ENCODE data around the gene ARMC9. TPM values are rescaled to one million over a fixed set of nuclear protein-coding genes. Genes with fewer than 3 reads are reported as not detected.

ARMC9 gene
- total RNA-seq, 1 experiment from 2014 or later, result 23.4 TPM

DNA sequence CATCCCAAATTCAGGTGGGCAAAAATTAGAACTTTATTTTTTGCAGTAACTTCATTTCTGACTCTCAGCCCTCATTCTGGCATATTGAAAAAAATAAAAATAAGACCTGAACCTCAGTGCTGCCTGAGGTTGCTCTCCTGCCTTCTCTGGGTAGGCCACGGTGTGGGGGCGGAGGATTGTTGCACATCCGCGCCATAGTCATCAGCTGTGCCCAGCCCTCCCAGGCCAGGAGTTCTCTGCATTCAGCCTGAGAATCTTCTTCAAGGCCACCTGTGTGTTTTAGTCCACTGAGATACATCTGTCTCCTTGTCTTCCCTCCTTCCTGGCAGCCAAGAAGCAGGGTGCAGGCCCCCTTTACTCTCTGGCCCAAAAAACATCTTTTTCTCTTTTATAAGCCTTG, 94.7 kb downstream of the ARMC9 start:
- Histone ChIP-seq H3K36me3 (ENCODE audit: low read depth, low read length) (no peaks in the 10 kb centered on the region; the same call in none of the 2 replicates), H3K9ac (ENCODE audit: low read length) (no peak overlapping the region), H2AFZ (ENCODE audit: low read length) (no peak overlapping the region), H3K27me3 (ENCODE audit: low read length) (no peaks in the 10 kb centered on the region), H3K4me1 (ENCODE audit: insufficient read depth, low read length) (peaks cover 9% of the 10 kb centered on the region), H4K20me1 (ENCODE audit: low read length) (no peaks in the 10 kb centered on the region), H3K4me3 (ENCODE audit: low read length) (no peak overlapping the region), H3F3A (ENCODE audit: low read length, unreplicated experiment) (no peaks in the 10 kb centered on the region), H3K9me3 (ENCODE audit: low read length) (no peaks in the 10 kb centered on the region), H3K27ac (ENCODE audit: low read length) (no peak overlapping the region), H3K9me2 (replicated peaks; ENCODE audit: low read length) (no peaks in the 10 kb centered on the region), H3K4me2 (ENCODE audit: low read length) (no peak overlapping the region), H3K79me2 (ENCODE audit: low read length) (no peaks in the 10 kb centered on the region)
- TF ChIP-seq EZH2 (IDR thresholded peaks at IDR 0.05; ENCODE audit: low read length, unreplicated experiment) (no peak), EZH2phosphoT487 (IDR thresholded peaks at IDR 0.05; ENCODE audit: borderline replicate concordance, low read length) (no peak)
- TF ChIP-seq, protein P1, sequence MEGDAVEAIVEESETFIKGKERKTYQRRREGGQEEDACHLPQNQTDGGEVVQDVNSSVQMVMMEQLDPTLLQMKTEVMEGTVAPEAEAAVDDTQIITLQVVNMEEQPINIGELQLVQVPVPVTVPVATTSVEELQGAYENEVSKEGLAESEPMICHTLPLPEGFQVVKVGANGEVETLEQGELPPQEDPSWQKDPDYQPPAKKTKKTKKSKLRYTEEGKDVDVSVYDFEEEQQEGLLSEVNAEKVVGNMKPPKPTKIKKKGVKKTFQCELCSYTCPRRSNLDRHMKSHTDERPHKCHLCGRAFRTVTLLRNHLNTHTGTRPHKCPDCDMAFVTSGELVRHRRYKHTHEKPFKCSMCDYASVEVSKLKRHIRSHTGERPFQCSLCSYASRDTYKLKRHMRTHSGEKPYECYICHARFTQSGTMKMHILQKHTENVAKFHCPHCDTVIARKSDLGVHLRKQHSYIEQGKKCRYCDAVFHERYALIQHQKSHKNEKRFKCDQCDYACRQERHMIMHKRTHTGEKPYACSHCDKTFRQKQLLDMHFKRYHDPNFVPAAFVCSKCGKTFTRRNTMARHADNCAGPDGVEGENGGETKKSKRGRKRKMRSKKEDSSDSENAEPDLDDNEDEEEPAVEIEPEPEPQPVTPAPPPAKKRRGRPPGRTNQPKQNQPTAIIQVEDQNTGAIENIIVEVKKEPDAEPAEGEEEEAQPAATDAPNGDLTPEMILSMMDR (conservative IDR thresholded peaks at IDR 0.05; ENCODE audit: low read depth, low read length), result no peak
- CTCF ChIA-PET, result no interaction called here
- DNase-seq (no peak), ATAC-seq (no peak)
- POLR2A ChIA-PET (ENCODE audit: unreplicated experiment), result no interaction called here
- BruUV-seq (replicated peaks), result no TSS peak
- intact Hi-C loops (cut with micrococcal nuclease), result no loop called here

DNA sequence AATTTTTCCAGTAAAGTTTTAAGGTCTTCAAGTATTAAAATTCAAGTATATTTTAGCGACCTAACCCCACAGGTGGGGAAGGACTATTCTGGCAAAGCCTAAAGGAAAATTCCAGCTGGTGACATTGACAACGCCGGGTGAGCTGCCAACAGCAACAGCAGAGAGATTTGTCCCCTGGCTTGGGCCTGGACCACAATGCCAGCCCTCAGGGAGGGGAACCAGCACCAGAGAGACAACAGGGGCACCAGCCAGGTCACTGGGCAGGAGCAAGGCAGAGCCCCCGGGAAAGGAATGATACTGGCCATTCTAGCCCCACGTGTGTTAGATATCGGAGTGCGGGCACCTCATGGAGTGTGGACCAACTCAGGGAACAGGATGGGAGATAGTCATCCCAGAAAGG, 95.7 kb downstream of the ARMC9 start:
- POLR2A ChIA-PET (ENCODE audit: unreplicated experiment), result interaction anchor here (0.6 kb wide), 1 partner anchor 127 kb away, joined by 3 read pairs; no protein-coding TSS in a partner anchor
- H4K20me1 ChIP-seq (ENCODE audit: low read length), result no peaks in the 10 kb centered on the region
- CTCF ChIA-PET, result no interaction called here
- H2AFZ ChIP-seq (ENCODE audit: low read length), result no peak overlapping the region
- H3K27me3 ChIP-seq (ENCODE audit: low read length), result no peaks in the 10 kb centered on the region
- H3K4me2 ChIP-seq (ENCODE audit: low read length), result no peak overlapping the region
- H3K36me3 ChIP-seq (ENCODE audit: low read depth, low read length), result no peaks in the 10 kb centered on the region; the same call in none of the 2 replicates
- no peaks in the 10 kb centered on the region for H3F3A ChIP-seq (ENCODE audit: low read length, unreplicated experiment)
- TF ChIP-seq EZH2 (IDR thresholded peaks at IDR 0.05; ENCODE audit: low read length, unreplicated experiment), result no peak
- no peak for TF ChIP-seq EZH2phosphoT487 (IDR thresholded peaks at IDR 0.05; ENCODE audit: borderline replicate concordance, low read length)
- TF ChIP-seq, protein P1 (conservative IDR thresholded peaks at IDR 0.05; ENCODE audit: low read depth, low read length), result no peak
- H3K79me2 ChIP-seq (ENCODE audit: low read length), result no peaks in the 10 kb centered on the region
- DNase-seq (no peak), ATAC-seq (no peak)
- intact Hi-C loops (cut with micrococcal nuclease), result no loop called here
- no peak overlapping the region for H3K27ac ChIP-seq (ENCODE audit: low read length)
- peaks cover 10% of the 10 kb centered on the region for H3K4me1 ChIP-seq (ENCODE audit: insufficient read depth, low read length)
- H3K9me3 ChIP-seq (ENCODE audit: low read length), result no peaks in the 10 kb centered on the region
- H3K4me3 ChIP-seq (ENCODE audit: low read length), result no peak overlapping the region
- no TSS peak for BruUV-seq (replicated peaks)
- no peak overlapping the region for H3K9ac ChIP-seq (ENCODE audit: low read length)
- no peaks in the 10 kb centered on the region for H3K9me2 ChIP-seq (replicated peaks; ENCODE audit: low read length)

DNA sequence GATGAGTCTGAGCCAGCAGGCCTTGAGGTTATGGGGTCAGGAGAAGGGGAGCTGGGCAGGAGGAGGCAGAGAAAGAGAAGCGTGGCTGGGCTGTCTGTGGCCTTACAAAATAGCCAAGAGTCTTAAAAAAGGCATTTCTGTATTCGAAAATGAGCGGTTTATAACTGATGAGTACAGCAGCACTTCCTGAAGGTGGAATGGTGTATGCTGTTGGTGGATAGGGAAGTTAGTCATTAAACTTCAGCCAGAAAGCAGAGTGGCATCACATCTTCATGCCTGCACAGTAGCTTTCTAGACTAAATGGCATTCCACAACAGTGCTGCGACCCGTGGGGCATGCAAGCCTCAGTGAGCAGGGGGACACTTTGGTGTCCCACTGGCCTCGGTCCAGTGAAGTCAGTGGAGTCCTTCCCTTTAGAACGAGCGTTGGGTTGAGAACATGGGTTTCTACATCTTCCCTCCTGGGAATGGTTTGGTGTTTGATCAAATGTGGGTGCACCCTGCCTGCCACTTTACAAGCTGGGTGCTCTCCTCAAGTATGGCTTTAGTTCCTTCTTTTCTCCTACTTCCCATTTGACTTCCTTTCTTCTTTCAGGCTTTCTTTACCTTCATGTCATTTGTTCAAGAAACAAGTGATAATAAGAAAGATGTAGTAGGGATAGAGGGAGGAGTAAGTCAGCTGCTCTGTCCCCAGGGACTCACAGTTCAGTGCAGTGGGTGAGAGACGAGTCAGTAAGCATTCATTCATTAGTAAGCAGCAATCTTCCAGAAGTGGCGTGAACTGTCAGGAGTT, 96.3 kb downstream of the ARMC9 start:
- no peak for TF ChIP-seq EZH2phosphoT487 (IDR thresholded peaks at IDR 0.05; ENCODE audit: borderline replicate concordance, low read length)
- no peak for TF ChIP-seq EZH2 (IDR thresholded peaks at IDR 0.05; ENCODE audit: low read length, unreplicated experiment)
- TF ChIP-seq, protein P1 (conservative IDR thresholded peaks at IDR 0.05; ENCODE audit: low read depth, low read length), result no peak
- intact Hi-C loops (cut with micrococcal nuclease), result loop anchor here (5.0 kb wide), 1 partner anchor 192 kb away; no protein-coding TSS in a partner anchor
- no peak overlapping the region for H2AFZ ChIP-seq (ENCODE audit: low read length)
- peaks cover 16% of the 10 kb centered on the region for H3K4me1 ChIP-seq (ENCODE audit: insufficient read depth, low read length)
- ATAC-seq (no peak), DNase-seq (no peak)
- H3K9me3 ChIP-seq (ENCODE audit: low read length), result no peaks in the 10 kb centered on the region
- BruUV-seq (replicated peaks), result no TSS peak
- H3K4me2 ChIP-seq (ENCODE audit: low read length), result no peak overlapping the region
- ChIA-PET CTCF (no interaction called here), POLR2A (ENCODE audit: unreplicated experiment) (interaction anchor here (0.6 kb wide), 1 partner anchor 127 kb away, joined by 3 read pairs; no protein-coding TSS in a partner anchor)
- H3K27me3 ChIP-seq (ENCODE audit: low read length), result no peaks in the 10 kb centered on the region
- no peak overlapping the region for H3K4me3 ChIP-seq (ENCODE audit: low read length)
- H3F3A ChIP-seq (ENCODE audit: low read length, unreplicated experiment), result no peaks in the 10 kb centered on the region
- no peak overlapping the region for H3K27ac ChIP-seq (ENCODE audit: low read length)
- H3K9me2 ChIP-seq (replicated peaks; ENCODE audit: low read length), result no peaks in the 10 kb centered on the region
- no peak overlapping the region for H3K9ac ChIP-seq (ENCODE audit: low read length)
- no peaks in the 10 kb centered on the region for H3K79me2 ChIP-seq (ENCODE audit: low read length)
- no peaks in the 10 kb centered on the region for H4K20me1 ChIP-seq (ENCODE audit: low read length)
- H3K36me3 ChIP-seq (ENCODE audit: low read depth, low read length), result no peaks in the 10 kb centered on the region; the same call in none of the 2 replicates

Data from PC-3 (cell line).